ENCODE data around the gene DCXR.
"Not testable (repeated sequence)": the region's sequence is repeated elsewhere in the genome, so short reads cannot be mapped to it uniquely, and the experiment has no call there.

Gene DCXR

GRCh38 chr17:82039695-82040299 is 2.3 kb upstream of the DCXR start:
- no peak for DNase-seq (ENCODE audit: low spot score)

- not testable (repeated sequence) for DNase-seq (ENCODE audit: low spot score)
These were observed 1.4 kb upstream of the DCXR start for GRCh38 chr17:82038796-82039409.

GRCh38 chr17:82037889-82038195 is 345 bp upstream of the DCXR start:
- DNase-seq (ENCODE audit: low spot score) = no peak

GRCh38 chr17:82036634-82037091 is 834 bp downstream of the DCXR start:
- no peak for DNase-seq (ENCODE audit: low spot score)

- no peak for DNase-seq (ENCODE audit: low spot score)
These were observed 1.4 kb downstream of the DCXR start for GRCh38 chr17:82035956-82036633.

GRCh38 chr17:82035488-82035887 is 2.0 kb downstream of the DCXR start:
- DNase-seq (ENCODE audit: low spot score) = no peak

- no peak for DNase-seq (ENCODE audit: low spot score)
These were observed 3.0 kb downstream of the DCXR start for GRCh38 chr17:82034371-82035011.

- no peak for DNase-seq (ENCODE audit: low spot score)
These were observed 4.0 kb downstream of the DCXR start for GRCh38 chr17:82033359-82034085.

GRCh38 chr17:82031885-82032627 is 5.4 kb downstream of the DCXR start:
- no peak for DNase-seq (ENCODE audit: low spot score)

GRCh38 chr17:82031303-82031884 is 6.1 kb downstream of the DCXR start, which contains the start of gene RAC3:
Gene RAC3, plus strand, starts transcription at chr17:82031678. Its CDS starts 84 bp downstream, at chr17:82031762.
- DNase-seq (ENCODE audit: low spot score) = no peak

GRCh38 chr17:82030470-82031302 is 6.8 kb downstream of the DCXR start:
- peak; percentile 90 for DNase-seq (ENCODE audit: low spot score)

GRCh38 chr17:82029990-82030469 is 7.5 kb downstream of the DCXR start:
- no peak for DNase-seq (ENCODE audit: low spot score)

- DNase-seq (ENCODE audit: low spot score) = no peak
These were observed 8.1 kb downstream of the DCXR start for GRCh38 chr17:82029391-82029790.

- no peak for DNase-seq (ENCODE audit: low spot score)
These were observed 8.5 kb downstream of the DCXR start for GRCh38 chr17:82028966-82029365.

GRCh38 chr17:82028246-82028645 is 9.3 kb downstream of the DCXR start:
- DNase-seq (ENCODE audit: low spot score) = no peak

- DNase-seq (ENCODE audit: low spot score) = no peak
These were observed 11.9 kb downstream of the DCXR start for GRCh38 chr17:82025401-82026107.

GRCh38 chr17:82024859-82025258 is 12.6 kb downstream of the DCXR start:
- DNase-seq (ENCODE audit: low spot score) = no peak

- DNase-seq (ENCODE audit: low spot score) = no peak
These were observed 13.9 kb downstream of the DCXR start for GRCh38 chr17:82023447-82024241.
